K562 (cell line): ENCODE measurements around the gene STAMBPL1. TPM values are rescaled to one million over a fixed set of nuclear protein-coding genes. Genes with fewer than 3 reads are reported as not detected.
A peak's percentile ranks its signal among the peaks of the same experiment; 100 is the strongest.

Experiments used
- ATAC-seq: fragments of 200-7000 bp; cut with Tn5 transposase; 3 replicates; pipeline ENCODE4 v1.9.1; 2020; ENCODE audit warnings: moderate library complexity
- BruUV-seq: library from RNA; stranded (reverse); fragments of 400-500 nt; replicated peaks from 2 replicates; lab custom pipeline; 2021; lab: Mats Ljungman, UMichigan
- CTCF ChIA-PET: fragments of 300-600 bp; formaldehyde crosslinking; extraction: SDS; loops from one replicate; lab custom pipeline; 2021; ENCODE audit warnings: low intra/inter-chr PET ratio; lab: Yijun Ruan, JAX
- POLR2A ChIA-PET: fragments of 300-600, 350-650 bp; sonication (Branson Sonifier 250); formaldehyde crosslinking; extraction: SDS; loops from one replicate; lab custom pipeline; 2021; ENCODE audit warnings: antibody characterized with exemption, inconsistent platforms; lab: Yijun Ruan, JAX
- DNase-seq, 4 experiments: peaks; one replicate each; pipeline versions ENCODE4 v3.0.0 to v3.0.0-alpha.2; 2011 to 2018; ENCODE audit warnings: low spot score in 3 of 4, mixed read lengths in 3 of 4; ENCODE audit errors: extremely low read depth in 1 of 4
- FAIRE-seq: peaks from 2 replicates; lab custom pipeline; 2011; peaks lifted over from hg19 to GRCh38; lab: Jason Lieb, UNC
- H2AFZ ChIP-seq: 2 replicates; pipeline ENCODE4 v1.6.0; 2011; ENCODE audit warnings: low read depth, low read length, control low read depth, inconsistent platforms
- H3K27ac ChIP-seq: fragments of 200-600 bp; 3 replicates; pipeline ENCODE4 v1.8.0; 2011; ENCODE audit warnings: low read depth, mild to moderate bottlenecking, control low read depth, inconsistent platforms, low read length, moderate library complexity, mixed read lengths; ENCODE audit errors: extremely low read depth
- H3K27me3 ChIP-seq, 2 experiments: fragments of 300-600 bp in 1 of 2; 2 replicates in 1 of 2; 3 replicates in 1 of 2; pipeline versions ENCODE4 v1.6.0 to v1.8.0; 2011; ENCODE audit warnings: inconsistent platforms in 2 of 2, low read length in 2 of 2, mild to moderate bottlenecking in 1 of 2, mixed read lengths in 1 of 2, moderate library complexity in 1 of 2; ENCODE audit not compliant: control insufficient read depth in 2 of 2, insufficient read depth in 2 of 2
- H3K36me3 ChIP-seq: fragments of 300-600 bp; 3 replicates; pipeline ENCODE4 v1.8.0; 2011; ENCODE audit warnings: mild to moderate bottlenecking, low read length, inconsistent platforms; ENCODE audit not compliant: control insufficient read depth, insufficient read depth
- H3K4me1 ChIP-seq, 2 experiments: fragments of 200-600 bp in 1 of 2; replicated peaks in 1 of 2; 2 replicates in 1 of 2; 3 replicates in 1 of 2; pipeline versions ENCODE4 v1.5.1 to v1.8.0; 2011; ENCODE audit warnings: inconsistent platforms in 2 of 2, low read length in 2 of 2, mild to moderate bottlenecking in 1 of 2, mixed read lengths in 1 of 2, moderate library complexity in 1 of 2; ENCODE audit not compliant: control insufficient read depth in 2 of 2, insufficient read depth in 2 of 2
- H3K4me2 ChIP-seq: 2 replicates; pipeline ENCODE4 v1.6.1; 2011; ENCODE audit warnings: low read length, control low read depth, inconsistent platforms, mixed read lengths; ENCODE audit not compliant: insufficient read depth
- H3K4me3 ChIP-seq: fragments of 200-600 bp; sonication (generic), shearing (Covaris generic); 2 replicates; pipeline ENCODE4 v1.5.1; 2016; ENCODE audit warnings: control low read depth, inconsistent platforms
- H3K79me2 ChIP-seq: fragments of 200-600 bp; 3 replicates; pipeline ENCODE4 v1.8.0; 2011; ENCODE audit warnings: low read length, inconsistent platforms; ENCODE audit not compliant: control insufficient read depth, insufficient read depth
- H3K9ac ChIP-seq, 2 experiments: 2 replicates each; pipeline versions ENCODE4 v1.6.0 to v1.6.1; 2011; ENCODE audit warnings: low read depth in 2 of 2, low read length in 2 of 2, control low read depth in 1 of 2, inconsistent platforms in 1 of 2, mild to moderate bottlenecking in 1 of 2, mixed read lengths in 1 of 2; ENCODE audit not compliant: insufficient read depth in 1 of 2
- H3K9me1 ChIP-seq: one replicate; pipeline ENCODE4 v1.6.0; 2011; ENCODE audit warnings: inconsistent platforms, mild to moderate bottlenecking, low read length, moderate library complexity; ENCODE audit not compliant: control insufficient read depth, insufficient read depth
- H3K9me3 ChIP-seq: replicated peaks from 2 replicates; pipeline ENCODE4 v1.5.1; 2011; ENCODE audit warnings: low read depth, low read length, inconsistent platforms; ENCODE audit not compliant: control insufficient read depth, insufficient read depth
- H4K20me1 ChIP-seq: replicated peaks from 2 replicates; pipeline ENCODE4 v1.6.1; 2011; ENCODE audit warnings: low read length, inconsistent platforms, mixed read lengths; ENCODE audit not compliant: control insufficient read depth, insufficient read depth
- L3MBTL2 ChIP-seq: fragments of 450-650 bp; IDR thresholded peaks from 2 replicates; pipeline ENCODE4 v1.6.1; 2016; ENCODE audit warnings: mild to moderate bottlenecking, moderate library complexity
- MAFG ChIP-seq: fragments of 450-650 bp; conservative IDR thresholded peaks from 2 replicates; pipeline ENCODE4 v1.6.1; 2016; ENCODE audit warnings: missing genetic modification characterization, missing compliant biosample characterization
- ZNF316 ChIP-seq: fragments of 450-650 bp; IDR thresholded peaks from 2 replicates; pipeline ENCODE4 v1.6.1; 2016
- ZNF551 ChIP-seq: fragments of 250-450 bp; sonication (Bioruptor Pico); IDR thresholded peaks from 2 replicates; pipeline ENCODE4 v1.5.0; 2021; ENCODE audit warnings: mild to moderate bottlenecking, moderate library complexity
- ZNF644 ChIP-seq: fragments of 200-800 bp; sonication (Bioruptor generic); IDR thresholded peaks from 2 replicates; pipeline ENCODE4 v1.6.1; 2016; ENCODE audit warnings: low read depth, missing genetic modification characterization, missing compliant biosample characterization
- WGBS: fragments of 100-300 bp; shearing (Covaris generic); methylation state at CpG from one replicate; pipeline ENCODE4 v1.1.6; 2016; ENCODE audit warnings: low coverage, mixed read lengths; ENCODE audit not compliant: insufficient coverage; ENCODE audit errors: missing lambda C conversion rate; 5-methylcytosine and 5-hydroxymethylcytosine counted together
- in situ Hi-C: fragments of 300-500 bp; cut with MboI; formaldehyde crosslinking; loops from 4 replicates; pipeline ENCODE4 v1.15.0; 2018; ENCODE audit warnings: inconsistent platforms, mixed read lengths
- intact Hi-C: fragments of 100-400 bp; cut with micrococcal nuclease; formaldehyde crosslinking; loops from 2 replicates; pipeline ENCODE4 v1.14.2; 2022
- polyA plus RNA-seq, 8 experiments: library from polyadenylated mRNA; depleted of rRNA in 4 of 8; stranded (reverse) in 5 of 8; unstranded in 3 of 8; fragments of >200 nt; fragmentation: Nextera tagmentation in 2 of 8; fragmentation: Illumina TruSeq in 1 of 8; extraction: Ambion mirVana in 2 of 8; extraction: Trizol in 1 of 8; gene quantifications; 2 replicates each; pipeline versions ENCODE4 v1.2.1 to v1.2.3, GENCODE V29; 2011 to 2014; ENCODE audit warnings: inconsistent platforms in 1 of 8, missing spikeins in 1 of 8
- total RNA-seq, 7 experiments: library from RNA; depleted of rRNA in 6 of 7; stranded (reverse); fragments of >200 nt in 6 of 7; fragmentation: Illumina TruSeq in 2 of 7; extraction: Trizol in 2 of 7; gene quantifications; 2 replicates each; pipeline versions ENCODE4 v1.2.1 to v1.2.3, GENCODE V29; 2011 to 2021; ENCODE audit warnings: low replicate concordance in 1 of 7

The STAMBPL1 gene
- total and polyA plus RNA-seq, 9 of the 15 experiments (the other 6 are each of a cell fraction or from before 2014, with no cell fraction given): 0.09 TPM; not detected in 8

GRCh38 chr10:88913127-88913526, 33.1 kb downstream of the STAMBPL1 start:
- Histone ChIP-seq H3K36me3 (no peaks in the 10 kb centered on the region), H3K9ac (no peak overlapping the region), H3K27me3 (no peaks in the 10 kb centered on the region), H3K4me1 (no peaks in the 10 kb centered on the region), H3K79me2 (no peaks in the 10 kb centered on the region), H3K9me1 (no peaks in the 10 kb centered on the region), H3K27ac (no peak overlapping the region), H3K9me3 (no peaks in the 10 kb centered on the region), H2AFZ (no peak overlapping the region), H4K20me1 (no peaks in the 10 kb centered on the region), H3K4me2 (no peak overlapping the region), H3K4me3 (no peak overlapping the region)
- in situ Hi-C loops (no loop called here), intact Hi-C loops (no loop called here)
- FAIRE-seq: no peak
- TF ChIP-seq ZNF316 (peak; percentile 26; the same call in 1 of the 2 replicates), ZNF644 (tag) (no peak), MAFG (tag) (0 out of 2 replicates have a peak, but pooled peaks have one; percentile 15)
- ATAC-seq: no peak
- WGBS: 1% methylated on average over 9 of the region's 9 CpGs
- ChIA-PET POLR2A (interaction anchor here (0.6 kb wide), 1 partner anchor 764 kb away, joined by 3 read pairs; no protein-coding TSS in a partner anchor), CTCF (no interaction called here)
- no peak for DNase-seq
- no TSS peak for BruUV-seq

- Histone ChIP-seq H3K27me3 (no peaks in the 10 kb centered on the region), H3K36me3 (no peaks in the 10 kb centered on the region), H3K9ac (no peak overlapping the region), H3K4me1 (no peaks in the 10 kb centered on the region), H3K9me3 (no peaks in the 10 kb centered on the region), H3K27ac (no peak overlapping the region), H4K20me1 (no peaks in the 10 kb centered on the region), H2AFZ (no peak overlapping the region), H3K79me2 (no peaks in the 10 kb centered on the region), H3K9me1 (no peaks in the 10 kb centered on the region), H3K4me3 (no peak overlapping the region), H3K4me2 (no peak overlapping the region)
- intact Hi-C loops: no loop called here
- no peak for FAIRE-seq
- WGBS: 0% methylated on average over 5 of the region's 5 CpGs
- ATAC-seq: no peak
- TF ChIP-seq ZNF551 (CRISPR knock-in tag) (no peak), L3MBTL2 (no peak)
- ChIA-PET CTCF (no interaction called here), POLR2A (no interaction called here)
- no peak for DNase-seq
- BruUV-seq: no TSS peak
- in situ Hi-C loops: no loop called here
These were observed 33.7 kb downstream of the STAMBPL1 start for GRCh38 chr10:88913788-88914187.
